SIG-M5 treated with dmso at 0.1 percent for 504 hours (cell line): ENCODE measurements around the gene TCERG1L.
"Not testable (repeated sequence)": the region's sequence is repeated elsewhere in the genome, so short reads cannot be mapped to it uniquely, and the experiment has no call there.

Experiments
- DNase-seq: peaks from one replicate; lab custom pipeline; 2025; ENCODE audit not compliant: unreplicated experiment; lab: John Stamatoyannopoulos, UW

TCERG1L gene

GRCh38 chr10:131111007-131111406 is 200.5 kb downstream of the TCERG1L start:
- no peak for DNase-seq

GRCh38 chr10:131110241-131110783 is 201.2 kb downstream of the TCERG1L start:
- no peak for DNase-seq

GRCh38 chr10:131109726-131110125 is 201.8 kb downstream of the TCERG1L start:
- no peak for DNase-seq

GRCh38 chr10:131109291-131109690 is 202.2 kb downstream of the TCERG1L start:
- DNase-seq = no peak

DNA sequence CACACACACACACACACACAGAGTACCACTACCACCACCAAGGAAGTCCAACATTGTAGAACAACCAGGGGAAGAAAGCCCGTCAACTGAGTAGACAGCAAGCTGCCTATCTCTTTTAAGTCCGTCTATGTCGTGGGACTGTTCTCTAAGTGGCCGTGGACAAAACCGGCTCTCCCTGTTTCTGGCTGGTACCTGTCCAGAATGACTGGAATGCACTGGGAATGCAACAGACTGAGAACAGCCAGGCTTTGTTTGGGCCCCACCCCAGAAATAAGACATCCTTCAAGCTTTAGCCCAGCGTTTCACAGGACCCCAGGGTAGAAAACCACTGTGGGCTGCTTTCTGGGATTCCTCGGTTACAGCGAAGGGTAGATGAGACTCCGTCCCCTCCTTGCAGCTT is 203.6 kb downstream of the TCERG1L start:
- DNase-seq = no peak

GRCh38 chr10:131102676-131103075 is 208.8 kb downstream of the TCERG1L start:
- DNase-seq = no peak

DNA sequence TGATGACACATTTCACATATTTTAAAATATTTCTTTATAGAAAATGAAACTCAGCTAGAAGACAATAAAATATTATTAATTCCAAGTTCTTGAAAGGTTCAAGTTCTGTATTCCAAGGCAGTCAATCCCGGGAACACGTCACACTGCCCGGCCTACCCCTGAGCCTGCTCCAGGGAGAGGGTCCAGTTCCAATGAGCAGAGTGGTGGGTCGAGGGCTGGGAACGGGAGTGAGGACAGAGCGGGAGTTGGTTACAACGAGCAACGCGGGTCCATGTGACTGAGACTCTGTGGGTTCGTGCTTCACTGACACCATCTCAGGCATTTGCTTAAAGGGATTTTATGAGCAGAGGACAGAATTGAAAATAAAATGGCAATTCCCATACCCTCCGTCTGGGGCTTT is 209.4 kb downstream of the TCERG1L start:
- no peak for DNase-seq

GRCh38 chr10:131100418-131101410 is 210.8 kb downstream of the TCERG1L start:
- not testable (repeated sequence) for DNase-seq

- DNase-seq = no peak
These were observed 212.3 kb downstream of the TCERG1L start for GRCh38 chr10:131099028-131099726.

- DNase-seq = no peak
These were observed 213.0 kb downstream of the TCERG1L start for GRCh38 chr10:131098416-131098952.

GRCh38 chr10:131096031-131096430 is 215.5 kb downstream of the TCERG1L start:
- DNase-seq = no peak

- no peak for DNase-seq
These were observed 216.3 kb downstream of the TCERG1L start for GRCh38 chr10:131095313-131095580.

DNA sequence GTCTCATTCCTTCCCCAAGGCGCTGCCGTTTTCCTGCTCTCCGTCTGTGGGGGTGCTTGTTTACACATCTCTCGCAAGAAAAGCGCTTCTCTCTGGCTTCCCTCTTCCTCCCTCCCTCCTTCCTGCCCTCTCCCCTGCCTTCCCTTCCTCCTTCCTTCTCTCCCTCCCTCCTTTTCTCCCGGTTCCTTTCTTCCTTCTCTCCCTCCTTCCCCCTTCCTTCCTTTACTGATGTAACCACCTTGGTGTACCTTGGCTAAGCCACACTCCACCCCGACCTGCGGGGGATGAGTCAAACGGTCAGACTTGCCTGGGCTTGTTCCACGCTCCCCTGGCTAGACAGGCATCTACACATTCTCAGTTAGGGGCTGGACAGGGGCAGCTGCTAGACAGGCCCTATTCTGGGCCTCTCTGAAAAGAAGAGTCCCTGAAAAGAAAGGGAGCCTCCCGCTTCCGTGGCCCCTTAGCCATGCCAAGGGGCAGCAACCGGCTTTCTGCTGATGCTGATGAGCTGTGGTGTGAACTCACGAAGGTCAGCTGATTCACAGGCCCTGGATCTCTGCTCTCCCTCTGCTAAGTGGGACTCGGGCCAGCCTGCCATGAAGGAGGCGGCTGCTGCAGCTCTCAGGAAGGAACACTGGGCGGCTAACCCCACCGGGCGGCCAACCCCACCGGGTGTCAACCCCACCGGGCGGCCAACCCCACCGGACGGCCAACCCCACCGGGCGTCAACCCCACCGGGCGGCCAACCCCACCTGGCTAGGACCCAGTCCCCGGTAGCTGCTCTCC is 216.8 kb downstream of the TCERG1L start:
- no peak for DNase-seq

GRCh38 chr10:131093795-131094366 is 217.6 kb downstream of the TCERG1L start:
- DNase-seq = no peak

DNA sequence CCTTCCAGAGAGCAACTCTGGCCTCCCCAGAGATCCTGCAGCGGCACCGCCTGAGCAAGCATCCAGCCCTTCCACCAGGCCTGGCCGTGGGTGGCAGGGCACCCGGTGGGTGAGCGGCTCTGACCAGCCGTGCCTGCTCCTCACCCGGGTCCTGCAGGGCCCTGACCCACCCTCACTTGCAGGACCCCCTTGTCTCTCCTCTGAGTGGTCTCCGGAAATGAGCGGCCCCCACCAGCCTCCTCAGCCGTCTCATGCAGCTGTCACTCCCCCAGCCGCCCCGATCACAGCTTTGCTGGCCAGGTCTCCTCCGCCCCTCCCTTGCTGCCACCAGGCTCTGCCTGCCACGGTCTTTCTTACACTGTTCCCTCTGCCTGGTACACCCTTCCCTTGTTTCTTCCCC is 218.2 kb downstream of the TCERG1L start:
- no peak for DNase-seq

- no peak for DNase-seq
These were observed 218.6 kb downstream of the TCERG1L start for GRCh38 chr10:131092876-131093275.

GRCh38 chr10:131092386-131092785 is 219.1 kb downstream of the TCERG1L start:
- DNase-seq = no peak

DNA sequence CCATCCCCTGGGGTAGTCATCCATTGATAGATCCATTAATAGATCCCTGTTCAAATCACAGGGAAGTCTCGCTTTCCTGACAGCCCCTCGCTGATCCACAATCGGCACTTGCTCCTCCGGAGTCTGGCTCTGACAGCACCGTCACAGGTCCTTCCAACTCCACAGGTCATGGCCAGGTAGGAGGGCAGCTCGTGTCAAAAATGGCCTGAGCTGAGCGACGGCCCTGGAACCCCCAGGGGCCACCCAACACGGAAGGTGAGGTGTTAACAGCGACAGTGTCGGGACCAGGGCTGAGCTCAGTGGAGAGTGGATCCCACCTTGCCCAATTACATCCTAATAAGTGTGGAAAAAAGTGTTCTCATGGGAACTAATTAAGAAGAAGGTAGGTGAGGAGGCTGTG is 219.8 kb downstream of the TCERG1L start:
- no peak for DNase-seq

GRCh38 chr10:131090761-131091661 is 220.5 kb downstream of the TCERG1L start:
- DNase-seq = no peak

- no peak for DNase-seq
These were observed 221.7 kb downstream of the TCERG1L start for GRCh38 chr10:131089861-131090260.
